HEK293 (cell line): ENCODE measurements around the gene PGBD2.
A peak's percentile ranks its signal among the peaks of the same experiment; 100 is the strongest.

Experiments
- OSR2 ChIP-seq: fragments of 450-650 bp; formaldehyde crosslinking; IDR thresholded peaks from 2 replicates; pipeline ENCODE4 v1.5.1; 2016; ENCODE audit warnings: missing biosample characterization, missing genetic modification characterization
- REPIN1 ChIP-seq: fragments of 450-650 bp; formaldehyde crosslinking; IDR thresholded peaks from 2 replicates; pipeline ENCODE4 v1.5.1; 2017; ENCODE audit warnings: missing biosample characterization, missing genetic modification characterization, low read depth
- SCRT1 ChIP-seq: fragments of 450-650 bp; formaldehyde crosslinking; IDR thresholded peaks from 2 replicates; pipeline ENCODE4 v1.5.1; 2016; ENCODE audit warnings: missing biosample characterization, missing genetic modification characterization, borderline replicate concordance
- SP2 ChIP-seq: fragments of 450-650 bp; formaldehyde crosslinking; IDR thresholded peaks from 2 replicates; pipeline ENCODE4 v1.5.1; 2016; ENCODE audit warnings: missing biosample characterization, missing genetic modification characterization
- YY2 ChIP-seq: fragments of 450-650 bp; formaldehyde crosslinking; IDR thresholded peaks from 2 replicates; pipeline ENCODE4 v1.5.1; 2016; ENCODE audit warnings: missing biosample characterization, missing genetic modification characterization
- ZBTB17 ChIP-seq: fragments of 450-650 bp; formaldehyde crosslinking; IDR thresholded peaks from 2 replicates; pipeline ENCODE4 v1.5.1; 2016; ENCODE audit warnings: missing biosample characterization, missing genetic modification characterization
- ZBTB20 ChIP-seq: fragments of 450-650 bp; formaldehyde crosslinking; IDR thresholded peaks from 2 replicates; pipeline ENCODE4 v1.5.1; 2016; ENCODE audit warnings: missing biosample characterization, missing genetic modification characterization
- ZEB2 ChIP-seq: fragments of 450-650 bp; formaldehyde crosslinking; IDR thresholded peaks from 2 replicates; pipeline ENCODE4 v1.5.1; 2016; ENCODE audit warnings: missing biosample characterization, missing genetic modification characterization
- ZFHX2 ChIP-seq: fragments of 450-650 bp; formaldehyde crosslinking; conservative IDR thresholded peaks from 2 replicates; pipeline ENCODE4 v1.5.1; 2016; ENCODE audit warnings: missing biosample characterization, missing genetic modification characterization
- ZFP3 ChIP-seq: fragments of 450-650 bp; formaldehyde crosslinking; IDR thresholded peaks from 2 replicates; pipeline ENCODE4 v1.5.1; 2016; ENCODE audit warnings: low read depth, missing biosample characterization, missing genetic modification characterization
- ZFP37 ChIP-seq: fragments of 450-650 bp; formaldehyde crosslinking; IDR thresholded peaks from 2 replicates; pipeline ENCODE4 v1.5.1; 2016; ENCODE audit warnings: missing biosample characterization, missing genetic modification characterization
- ZNF157 ChIP-seq: fragments of 450-650 bp; formaldehyde crosslinking; IDR thresholded peaks from 2 replicates; pipeline ENCODE4 v1.5.1; 2016; ENCODE audit warnings: missing biosample characterization, missing genetic modification characterization
- ZNF174 ChIP-seq: fragments of 450-650 bp; formaldehyde crosslinking; IDR thresholded peaks from 2 replicates; pipeline ENCODE4 v1.5.0; 2017; ENCODE audit warnings: missing biosample characterization, mild to moderate bottlenecking, missing genetic modification characterization
- ZNF184 ChIP-seq: fragments of 450-650 bp; IDR thresholded peaks from 2 replicates; pipeline ENCODE4 v1.5.1; 2018; ENCODE audit warnings: missing biosample characterization, mild to moderate bottlenecking, missing genetic modification characterization
- ZNF202 ChIP-seq: fragments of 450-650 bp; formaldehyde crosslinking; IDR thresholded peaks from 2 replicates; pipeline ENCODE4 v1.5.1; 2016; ENCODE audit warnings: missing biosample characterization, missing genetic modification characterization, borderline replicate concordance
- ZNF214 ChIP-seq: fragments of 450-650 bp; formaldehyde crosslinking; IDR thresholded peaks from 2 replicates; pipeline ENCODE4 v1.5.1; 2017; ENCODE audit warnings: missing biosample characterization, mild to moderate bottlenecking, missing genetic modification characterization, borderline replicate concordance
- ZNF248 ChIP-seq: fragments of 450-650 bp; formaldehyde crosslinking; IDR thresholded peaks from 2 replicates; pipeline ENCODE4 v1.5.1; 2017; ENCODE audit warnings: missing biosample characterization, missing genetic modification characterization
- ZNF426 ChIP-seq: fragments of 450-650 bp; formaldehyde crosslinking; IDR thresholded peaks from 2 replicates; pipeline ENCODE4 v1.5.1; 2017; ENCODE audit warnings: missing biosample characterization, missing genetic modification characterization, mild to moderate bottlenecking, inconsistent platforms, moderate library complexity
- ZNF433 ChIP-seq: fragments of 450-650 bp; formaldehyde crosslinking; IDR thresholded peaks from 2 replicates; pipeline ENCODE4 v1.5.1; 2016; ENCODE audit warnings: missing biosample characterization, missing genetic modification characterization, low read depth
- ZNF544 ChIP-seq: fragments of 450-650 bp; formaldehyde crosslinking; IDR thresholded peaks from 2 replicates; pipeline ENCODE4 v1.5.0; 2017; ENCODE audit warnings: missing biosample characterization, missing genetic modification characterization
- ZNF558 ChIP-seq: fragments of 450-650 bp; formaldehyde crosslinking; IDR thresholded peaks from 2 replicates; pipeline ENCODE4 v1.5.1; 2016; ENCODE audit warnings: missing biosample characterization, missing genetic modification characterization
- ZNF600 ChIP-seq: fragments of 450-650 bp; formaldehyde crosslinking; IDR thresholded peaks from 2 replicates; pipeline ENCODE4 v1.5.1; 2016; ENCODE audit warnings: missing biosample characterization, missing genetic modification characterization
- ZNF658 ChIP-seq: fragments of 450-650 bp; formaldehyde crosslinking; IDR thresholded peaks from 2 replicates; pipeline ENCODE4; 2016; ENCODE audit warnings: missing biosample characterization, missing genetic modification characterization
- ZNF660 ChIP-seq: fragments of 450-650 bp; IDR thresholded peaks from 2 replicates; pipeline ENCODE4 v1.5.1; 2018; ENCODE audit warnings: missing biosample characterization, mild to moderate bottlenecking, missing genetic modification characterization
- ZNF692 ChIP-seq: fragments of 450-650 bp; formaldehyde crosslinking; IDR thresholded peaks from 2 replicates; pipeline ENCODE4 v1.5.1; 2016; ENCODE audit warnings: missing biosample characterization, missing genetic modification characterization
- ZNF701 ChIP-seq: fragments of 450-650 bp; formaldehyde crosslinking; IDR thresholded peaks from 2 replicates; pipeline ENCODE4 v1.5.1; 2016; ENCODE audit warnings: missing biosample characterization, missing genetic modification characterization
- TF ChIP-seq, protein P1 (sequence below): fragments of 450-650 bp; formaldehyde crosslinking; IDR thresholded peaks from 2 replicates; pipeline ENCODE4 v1.5.1; 2016; ENCODE audit warnings: missing biosample characterization, missing genetic modification characterization
- TF ChIP-seq, protein P2 (sequence below): fragments of 450-650 bp; formaldehyde crosslinking; IDR thresholded peaks from 2 replicates; pipeline ENCODE4 v1.5.1; 2016; ENCODE audit warnings: missing biosample characterization, missing genetic modification characterization
- TF ChIP-seq, protein P3 (sequence below): fragments of 450-650 bp; formaldehyde crosslinking; IDR thresholded peaks from 2 replicates; pipeline ENCODE4 v1.5.1; 2016; ENCODE audit warnings: missing biosample characterization, missing genetic modification characterization, borderline replicate concordance
- TF ChIP-seq, protein P4 (sequence below): fragments of 450-650 bp; IDR thresholded peaks from 2 replicates; pipeline ENCODE4 v1.5.1; 2018; ENCODE audit warnings: missing biosample characterization, mild to moderate bottlenecking, missing genetic modification characterization
- TF ChIP-seq, protein P5 (sequence below): fragments of 450-650 bp; formaldehyde crosslinking; IDR thresholded peaks from 2 replicates; pipeline ENCODE4 v1.5.1; 2016; ENCODE audit warnings: missing biosample characterization, missing genetic modification characterization

The PGBD2 gene

DNA sequence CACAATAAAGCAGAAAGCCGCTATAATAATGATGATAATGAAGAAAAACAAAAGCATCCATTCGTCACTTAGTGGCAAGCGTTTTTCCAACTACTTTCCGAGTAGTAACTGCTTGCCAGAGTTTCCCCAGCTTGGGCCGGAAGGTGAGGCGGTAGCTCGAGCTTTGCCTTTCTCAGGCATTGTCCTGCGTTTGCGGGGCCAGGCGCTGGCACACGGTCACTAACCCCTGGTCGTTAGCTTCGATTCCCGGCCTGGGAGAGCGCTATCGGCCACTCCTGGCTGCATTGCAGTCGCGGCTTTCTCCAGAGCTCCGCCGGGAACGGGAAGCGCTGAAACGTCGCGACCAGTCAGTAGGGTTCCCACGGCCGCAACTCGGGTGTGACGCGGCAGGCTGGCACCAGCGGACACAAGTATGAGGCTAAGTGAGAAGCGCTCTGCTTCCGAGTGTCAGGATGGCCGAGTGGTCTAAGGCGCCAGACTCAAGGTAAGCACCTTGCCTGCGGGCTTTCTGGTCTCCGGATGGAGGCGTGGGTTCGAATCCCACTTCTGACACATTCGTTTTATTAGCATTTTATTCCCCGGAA lies 32.5 kb upstream of the PGBD2 start (continued):
- TF ChIP-seq ZNF184 (tag by site-specific recombination): no peak
- TF ChIP-seq ZNF692 (tag by site-specific recombination): no peak
- no peak for TF ChIP-seq ZFP37 (tag by site-specific recombination)
- no peak for TF ChIP-seq REPIN1 (tag by site-specific recombination)
- no peak for TF ChIP-seq ZBTB20 (tag by site-specific recombination)
- TF ChIP-seq ZNF426 (tag by site-specific recombination): no peak
- TF ChIP-seq OSR2: no peak
- no peak for TF ChIP-seq ZFP3 (tag by site-specific recombination)
- TF ChIP-seq ZNF600 (tag by site-specific recombination): no peak
- TF ChIP-seq ZNF660 (tag by site-specific recombination): no peak
- no peak for TF ChIP-seq ZFHX2 (tag by site-specific recombination)
- TF ChIP-seq ZBTB17: peak; percentile 47; the same call in 1 of the 2 replicates
- TF ChIP-seq ZNF214 (tag by site-specific recombination): no peak
- TF ChIP-seq SCRT1 (tag by site-specific recombination): no peak
- no peak for TF ChIP-seq ZNF701 (tag by site-specific recombination)
- TF ChIP-seq, protein P1, sequence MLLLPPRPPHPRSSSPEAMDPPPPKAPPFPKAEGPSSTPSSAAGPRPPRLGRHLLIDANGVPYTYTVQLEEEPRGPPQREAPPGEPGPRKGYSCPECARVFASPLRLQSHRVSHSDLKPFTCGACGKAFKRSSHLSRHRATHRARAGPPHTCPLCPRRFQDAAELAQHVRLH: no peak
- no peak for TF ChIP-seq ZNF433 (tag by site-specific recombination)
- TF ChIP-seq SP2: no peak
- TF ChIP-seq ZEB2 (tag by site-specific recombination): 0 out of 2 replicates have a peak, but pooled peaks have one; percentile 34
- no peak for TF ChIP-seq ZNF157 (tag by site-specific recombination)
- TF ChIP-seq, protein P2, sequence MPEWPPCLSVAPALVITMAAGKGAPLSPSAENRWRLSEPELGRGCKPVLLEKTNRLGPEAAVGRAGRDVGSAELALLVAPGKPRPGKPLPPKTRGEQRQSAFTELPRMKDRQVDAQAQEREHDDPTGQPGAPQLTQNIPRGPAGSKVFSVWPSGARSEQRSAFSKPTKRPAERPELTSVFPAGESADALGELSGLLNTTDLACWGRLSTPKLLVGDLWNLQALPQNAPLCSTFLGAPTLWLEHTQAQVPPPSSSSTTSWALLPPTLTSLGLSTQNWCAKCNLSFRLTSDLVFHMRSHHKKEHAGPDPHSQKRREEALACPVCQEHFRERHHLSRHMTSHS: no peak
- no peak for TF ChIP-seq ZNF174 (tag by site-specific recombination)
- no peak for TF ChIP-seq YY2
- no peak for TF ChIP-seq ZNF544
- TF ChIP-seq ZNF248 (tag by site-specific recombination): no peak
- TF ChIP-seq ZNF658 (tag by site-specific recombination): no peak
- TF ChIP-seq ZNF202 (tag by site-specific recombination): no peak
- TF ChIP-seq, protein P3, sequence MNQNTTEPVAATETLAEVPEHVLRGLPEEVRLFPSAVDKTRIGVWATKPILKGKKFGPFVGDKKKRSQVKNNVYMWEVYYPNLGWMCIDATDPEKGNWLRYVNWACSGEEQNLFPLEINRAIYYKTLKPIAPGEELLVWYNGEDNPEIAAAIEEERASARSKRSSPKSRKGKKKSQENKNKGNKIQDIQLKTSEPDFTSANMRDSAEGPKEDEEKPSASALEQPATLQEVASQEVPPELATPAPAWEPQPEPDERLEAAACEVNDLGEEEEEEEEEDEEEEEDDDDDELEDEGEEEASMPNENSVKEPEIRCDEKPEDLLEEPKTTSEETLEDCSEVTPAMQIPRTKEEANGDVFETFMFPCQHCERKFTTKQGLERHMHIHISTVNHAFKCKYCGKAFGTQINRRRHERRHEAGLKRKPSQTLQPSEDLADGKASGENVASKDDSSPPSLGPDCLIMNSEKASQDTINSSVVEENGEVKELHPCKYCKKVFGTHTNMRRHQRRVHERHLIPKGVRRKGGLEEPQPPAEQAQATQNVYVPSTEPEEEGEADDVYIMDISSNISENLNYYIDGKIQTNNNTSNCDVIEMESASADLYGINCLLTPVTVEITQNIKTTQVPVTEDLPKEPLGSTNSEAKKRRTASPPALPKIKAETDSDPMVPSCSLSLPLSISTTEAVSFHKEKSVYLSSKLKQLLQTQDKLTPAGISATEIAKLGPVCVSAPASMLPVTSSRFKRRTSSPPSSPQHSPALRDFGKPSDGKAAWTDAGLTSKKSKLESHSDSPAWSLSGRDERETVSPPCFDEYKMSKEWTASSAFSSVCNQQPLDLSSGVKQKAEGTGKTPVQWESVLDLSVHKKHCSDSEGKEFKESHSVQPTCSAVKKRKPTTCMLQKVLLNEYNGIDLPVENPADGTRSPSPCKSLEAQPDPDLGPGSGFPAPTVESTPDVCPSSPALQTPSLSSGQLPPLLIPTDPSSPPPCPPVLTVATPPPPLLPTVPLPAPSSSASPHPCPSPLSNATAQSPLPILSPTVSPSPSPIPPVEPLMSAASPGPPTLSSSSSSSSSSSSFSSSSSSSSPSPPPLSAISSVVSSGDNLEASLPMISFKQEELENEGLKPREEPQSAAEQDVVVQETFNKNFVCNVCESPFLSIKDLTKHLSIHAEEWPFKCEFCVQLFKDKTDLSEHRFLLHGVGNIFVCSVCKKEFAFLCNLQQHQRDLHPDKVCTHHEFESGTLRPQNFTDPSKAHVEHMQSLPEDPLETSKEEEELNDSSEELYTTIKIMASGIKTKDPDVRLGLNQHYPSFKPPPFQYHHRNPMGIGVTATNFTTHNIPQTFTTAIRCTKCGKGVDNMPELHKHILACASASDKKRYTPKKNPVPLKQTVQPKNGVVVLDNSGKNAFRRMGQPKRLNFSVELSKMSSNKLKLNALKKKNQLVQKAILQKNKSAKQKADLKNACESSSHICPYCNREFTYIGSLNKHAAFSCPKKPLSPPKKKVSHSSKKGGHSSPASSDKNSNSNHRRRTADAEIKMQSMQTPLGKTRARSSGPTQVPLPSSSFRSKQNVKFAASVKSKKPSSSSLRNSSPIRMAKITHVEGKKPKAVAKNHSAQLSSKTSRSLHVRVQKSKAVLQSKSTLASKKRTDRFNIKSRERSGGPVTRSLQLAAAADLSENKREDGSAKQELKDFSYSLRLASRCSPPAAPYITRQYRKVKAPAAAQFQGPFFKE (tag by site-specific recombination): no peak
- no peak for TF ChIP-seq ZNF558 (tag by site-specific recombination)
- TF ChIP-seq, protein P4, sequence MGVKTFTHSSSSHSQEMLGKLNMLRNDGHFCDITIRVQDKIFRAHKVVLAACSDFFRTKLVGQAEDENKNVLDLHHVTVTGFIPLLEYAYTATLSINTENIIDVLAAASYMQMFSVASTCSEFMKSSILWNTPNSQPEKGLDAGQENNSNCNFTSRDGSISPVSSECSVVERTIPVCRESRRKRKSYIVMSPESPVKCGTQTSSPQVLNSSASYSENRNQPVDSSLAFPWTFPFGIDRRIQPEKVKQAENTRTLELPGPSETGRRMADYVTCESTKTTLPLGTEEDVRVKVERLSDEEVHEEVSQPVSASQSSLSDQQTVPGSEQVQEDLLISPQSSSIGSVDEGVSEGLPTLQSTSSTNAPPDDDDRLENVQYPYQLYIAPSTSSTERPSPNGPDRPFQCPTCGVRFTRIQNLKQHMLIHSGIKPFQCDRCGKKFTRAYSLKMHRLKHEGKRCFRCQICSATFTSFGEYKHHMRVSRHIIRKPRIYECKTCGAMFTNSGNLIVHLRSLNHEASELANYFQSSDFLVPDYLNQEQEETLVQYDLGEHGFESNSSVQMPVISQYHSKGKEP: no peak
- TF ChIP-seq, protein P5, sequence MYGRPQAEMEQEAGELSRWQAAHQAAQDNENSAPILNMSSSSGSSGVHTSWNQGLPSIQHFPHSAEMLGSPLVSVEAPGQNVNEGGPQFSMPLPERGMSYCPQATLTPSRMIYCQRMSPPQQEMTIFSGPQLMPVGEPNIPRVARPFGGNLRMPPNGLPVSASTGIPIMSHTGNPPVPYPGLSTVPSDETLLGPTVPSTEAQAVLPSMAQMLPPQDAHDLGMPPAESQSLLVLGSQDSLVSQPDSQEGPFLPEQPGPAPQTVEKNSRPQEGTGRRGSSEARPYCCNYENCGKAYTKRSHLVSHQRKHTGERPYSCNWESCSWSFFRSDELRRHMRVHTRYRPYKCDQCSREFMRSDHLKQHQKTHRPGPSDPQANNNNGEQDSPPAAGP: peak; percentile 35; the same call in 1 of the 2 replicates
